Neural cell (in vitro differentiated cells): ENCODE measurements around the gene DNAJC13. TPM values are rescaled to one million over a fixed set of nuclear protein-coding genes. Genes with fewer than 3 reads are reported as not detected.

Experiments
- H2AFZ ChIP-seq: fragments of 200-600, 300-800 bp; sonication (generic), shearing (Covaris generic); 2 replicates; pipeline ENCODE4 v1.6.0; 2014; ENCODE audit warnings: low read depth, mild to moderate bottlenecking, antibody characterized with exemption, low read length, moderate library complexity
- H3F3A ChIP-seq: fragments of 200-600 bp; shearing (Covaris generic); 2 replicates; pipeline ENCODE4 v1.6.1; 2016; ENCODE audit warnings: mild to moderate bottlenecking, moderate library complexity, mixed read lengths, antibody characterized with exemption, low read length; ENCODE audit not compliant: insufficient read depth, poor library complexity, severe bottlenecking
- H3K27ac ChIP-seq: fragments of 200-600, 300-800 bp; sonication (generic), shearing (Covaris generic); 2 replicates; pipeline ENCODE4 v1.5.1; 2014; ENCODE audit warnings: mild to moderate bottlenecking, low read length, moderate library complexity
- H3K27me3 ChIP-seq: fragments of 300-800, 200-600 bp; sonication (generic), shearing (Covaris generic); 2 replicates; pipeline ENCODE4 v1.6.0; 2014; ENCODE audit warnings: mild to moderate bottlenecking, low read depth, low read length, moderate library complexity; ENCODE audit not compliant: insufficient read depth
- H3K36me3 ChIP-seq: fragments of 300-800, 200-600 bp; sonication (generic), shearing (Covaris generic); 2 replicates; pipeline ENCODE4 v1.5.1; 2014; ENCODE audit warnings: mild to moderate bottlenecking, antibody characterized with exemption, low read length, moderate library complexity; ENCODE audit not compliant: insufficient read depth
- H3K4me2 ChIP-seq: fragments of 300-800, 200-600 bp; sonication (generic), shearing (Covaris generic); 2 replicates; pipeline ENCODE4 v1.6.0; 2014; ENCODE audit warnings: mild to moderate bottlenecking, low read length
- H3K4me3 ChIP-seq: fragments of 300-800, 200-600 bp; sonication (generic), shearing (Covaris generic); 2 replicates; pipeline ENCODE4 v1.5.1; 2014; ENCODE audit warnings: mild to moderate bottlenecking, low read length, moderate library complexity
- H3K79me2 ChIP-seq: fragments of 200-600 bp; shearing (Covaris generic); replicated peaks from 2 replicates; pipeline ENCODE4 v1.6.0; 2014; ENCODE audit warnings: mild to moderate bottlenecking, low read length, moderate library complexity; ENCODE audit not compliant: insufficient read depth
- H3K9ac ChIP-seq: fragments of 300-800, 200-600 bp; sonication (generic), shearing (Covaris generic); 2 replicates; pipeline ENCODE4 v1.6.1; 2016; ENCODE audit warnings: mild to moderate bottlenecking, low read length, mixed read lengths
- H3K9me2 ChIP-seq: fragments of 200-600 bp; shearing (Covaris generic); 2 replicates; pipeline ENCODE4 v1.6.1; 2016; ENCODE audit warnings: mild to moderate bottlenecking, low read length, mixed read lengths; ENCODE audit not compliant: insufficient read depth
- H3K9me3 ChIP-seq: fragments of 200-600, 300-800 bp; sonication (generic), shearing (Covaris generic); 2 replicates; pipeline ENCODE4 v1.6.1; 2016; ENCODE audit warnings: mild to moderate bottlenecking, mixed run types, low read length, moderate library complexity, mixed read lengths
- H4K20me1 ChIP-seq: fragments of 200-600 bp; shearing (Covaris generic); 2 replicates; pipeline ENCODE4 v1.6.1; 2016; ENCODE audit warnings: mild to moderate bottlenecking, mixed run types; ENCODE audit not compliant: insufficient read depth
- CTCF ChIP-seq: fragments of 450-650 bp; IDR thresholded peaks from 2 replicates; pipeline ENCODE4 v1.5.1; 2014; ENCODE audit warnings: antibody characterized with exemption, mild to moderate bottlenecking, moderate library complexity; ENCODE audit not compliant: poor library complexity, severe bottlenecking
- EP300 ChIP-seq: fragments of 450-650 bp; conservative IDR thresholded peaks from 2 replicates; pipeline ENCODE4 v1.6.1; 2014; ENCODE audit warnings: antibody characterized with exemption, mild to moderate bottlenecking, moderate library complexity; ENCODE audit not compliant: poor library complexity, severe bottlenecking
- EZH2 ChIP-seq: fragments of 200-600, 300-800 bp; shearing (Covaris generic), sonication (generic); IDR thresholded peaks from 2 replicates; pipeline ENCODE4 v1.6.1; 2014; ENCODE audit warnings: antibody characterized with exemption, low read length, borderline replicate concordance, mild to moderate bottlenecking; ENCODE audit not compliant: insufficient read depth, poor library complexity, severe bottlenecking
- MXI1 ChIP-seq: fragments of 450-650 bp; conservative IDR thresholded peaks from 2 replicates; pipeline ENCODE4 v1.6.1; 2014; ENCODE audit warnings: antibody characterized with exemption, mild to moderate bottlenecking; ENCODE audit not compliant: poor library complexity, severe bottlenecking
- POLR2AphosphoS5 ChIP-seq: IDR thresholded peaks from 2 replicates; pipeline ENCODE4 v1.6.1; 2012
- RAD21 ChIP-seq: fragments of 450-650 bp; conservative IDR thresholded peaks from 2 replicates; pipeline ENCODE4 v1.6.1; 2014; ENCODE audit warnings: antibody characterized with exemption, mild to moderate bottlenecking, moderate library complexity
- REST ChIP-seq: IDR thresholded peaks from 2 replicates; pipeline ENCODE4 v1.6.1; 2012; ENCODE audit warnings: borderline replicate concordance
- SMC3 ChIP-seq: fragments of 450-650 bp; conservative IDR thresholded peaks from 2 replicates; pipeline ENCODE4 v1.6.1; 2014; ENCODE audit warnings: antibody characterized with exemption, mild to moderate bottlenecking, moderate library complexity; ENCODE audit not compliant: poor library complexity
- TAF1 ChIP-seq: IDR thresholded peaks from 2 replicates; pipeline ENCODE4 v1.6.1; 2012; ENCODE audit warnings: low read depth
- polyA plus RNA-seq: library from polyadenylated mRNA; depleted of rRNA; stranded (reverse); fragments of >200 nt; gene quantifications from 2 replicates; pipeline ENCODE4 v1.2.3, GENCODE V29; 2014

DNAJC13 gene
- polyA plus RNA-seq, 1 donor from 2014 or later = 38.4 TPM

- H3F3A ChIP-seq = no peaks in the 10 kb centered on the region
- H3K4me2 ChIP-seq = no peak overlapping the region
- no peak overlapping the region for H3K27ac ChIP-seq
- H3K4me3 ChIP-seq = no peak overlapping the region
- H4K20me1 ChIP-seq = no peaks in the 10 kb centered on the region
- H3K27me3 ChIP-seq = no peaks in the 10 kb centered on the region
- no peaks in the 10 kb centered on the region for H3K79me2 ChIP-seq
- H3K36me3 ChIP-seq = no peaks in the 10 kb centered on the region
- H3K9ac ChIP-seq = no peak overlapping the region
- H3K9me2 ChIP-seq = no peaks in the 10 kb centered on the region
- no peak for TF ChIP-seq CTCF
- no peak for TF ChIP-seq EP300
- no peak for TF ChIP-seq REST
- TF ChIP-seq RAD21 = no peak
- no peak for TF ChIP-seq TAF1
- H3K9me3 ChIP-seq = no peaks in the 10 kb centered on the region
- no peak overlapping the region for H2AFZ ChIP-seq
Measured at GRCh38 chr3:132573797-132574211, 156.5 kb downstream of the DNAJC13 start.

DNA sequence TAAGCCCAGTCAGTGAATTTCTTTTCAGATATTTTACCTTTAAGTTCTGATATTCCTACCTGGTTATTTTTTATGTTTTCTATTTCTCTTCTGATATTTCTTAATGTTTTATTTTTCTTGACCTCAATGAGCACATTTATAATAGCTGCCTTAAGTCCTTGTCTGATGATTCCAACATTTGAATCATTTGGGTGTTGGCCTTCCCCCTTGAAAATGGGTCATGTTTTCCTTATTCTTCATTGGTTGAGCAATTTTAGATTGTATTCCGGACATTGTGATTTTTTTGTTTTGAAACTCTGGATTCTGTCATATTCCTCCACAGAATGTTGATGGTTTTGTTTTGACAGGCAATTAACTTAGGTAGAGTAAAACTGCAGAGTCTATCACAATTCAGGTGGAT is 170.1 kb downstream of the DNAJC13 start:
- no peaks in the 10 kb centered on the region for H3K27me3 ChIP-seq
- H3K27ac ChIP-seq = no peak overlapping the region
- H3K79me2 ChIP-seq = no peaks in the 10 kb centered on the region
- H3K36me3 ChIP-seq = no peaks in the 10 kb centered on the region
- H4K20me1 ChIP-seq = no peaks in the 10 kb centered on the region
- H3F3A ChIP-seq = no peaks in the 10 kb centered on the region
- H3K9me3 ChIP-seq = no peaks in the 10 kb centered on the region
- no peaks in the 10 kb centered on the region for H3K9me2 ChIP-seq
- H3K4me2 ChIP-seq = no peak overlapping the region
- TF ChIP-seq RAD21 (no peak), POLR2AphosphoS5 (no peak), TAF1 (no peak), EP300 (no peak), REST (no peak), CTCF (no peak), EZH2 (no peak), SMC3 (no peak), MXI1 (no peak)
- no peak overlapping the region for H3K4me3 ChIP-seq
- H3K9ac ChIP-seq = no peak overlapping the region
- no peak overlapping the region for H2AFZ ChIP-seq
